ENCODE results near the gene ETV6. TPM values are rescaled to one million over a fixed set of nuclear protein-coding genes. Genes with fewer than 3 reads are reported as not detected.

Gene ETV6
- total RNA-seq, 4 donors from 2014 or later = 17.2 to 28.2 (median 19.3) TPM

- TF ChIP-seq CTCF (IDR thresholded peaks at IDR 0.05; ENCODE audit: low read depth) = no peak
Measured at GRCh38 chr12:11648514-11649412, 711 bp upstream of the ETV6 start.

- no peak for TF ChIP-seq CTCF (IDR thresholded peaks at IDR 0.05; ENCODE audit: low read depth)
Measured at GRCh38 chr12:11650286-11651281, 1.1 kb downstream of the ETV6 start.

- TF ChIP-seq CTCF (IDR thresholded peaks at IDR 0.05; ENCODE audit: low read depth) = no peak
Measured at GRCh38 chr12:11651381-11651780, 1.9 kb downstream of the ETV6 start.

GRCh38 chr12:11651785-11652184 is 2.3 kb downstream of the ETV6 start:
- TF ChIP-seq CTCF (IDR thresholded peaks at IDR 0.05; ENCODE audit: low read depth) = no peak

- TF ChIP-seq CTCF (IDR thresholded peaks at IDR 0.05; ENCODE audit: low read depth) = no peak
Measured at GRCh38 chr12:11652351-11653040, 3.0 kb downstream of the ETV6 start.

GRCh38 chr12:11653215-11653753 is 3.8 kb downstream of the ETV6 start:
- no peak for TF ChIP-seq CTCF (IDR thresholded peaks at IDR 0.05; ENCODE audit: low read depth)
